Gastroesophageal sphincter (tissue), 4 donors: ENCODE data around the gene PPP6R3. TPM values are rescaled to one million over a fixed set of nuclear protein-coding genes. Genes with fewer than 3 reads are reported as not detected.
A peak's percentile ranks its signal among the peaks of the same experiment; 100 is the strongest.

ENCODE experiments used
- ATAC-seq: fragments of 150-250 bp; one replicate; pipeline ENCODE4 v1.9.1; 2016; ENCODE audit warnings: mild to moderate bottlenecking, moderate library complexity
- H3K27ac ChIP-seq, 4 donors: fragments of 200-600 bp; sonication (generic) in 3 of 4; 1 replicate in 3 of 4; 2 replicates in 1 of 4; pipeline ENCODE4 v1.5.1; 2016 to 2019
- H3K27me3 ChIP-seq: fragments of 200-600 bp; sonication (generic); one replicate; pipeline ENCODE4 v1.5.1; 2019
- H3K36me3 ChIP-seq, 2 donors: fragments of 200-600 bp; sonication (generic); one replicate each; pipeline ENCODE4 v1.5.1; 2019; ENCODE audit warnings: control low read depth in 1 of 2
- H3K4me1 ChIP-seq, 3 donors: fragments of 200-600 bp; sonication (generic); 1 replicate in 2 of 3; 2 replicates in 1 of 3; pipeline ENCODE4 v1.5.1; 2016 to 2019; ENCODE audit warnings: control low read depth in 2 of 3
- H3K4me3 ChIP-seq, 2 donors: fragments of 200-600 bp; sonication (generic); one replicate each; pipeline ENCODE4 v1.5.1; 2019; ENCODE audit warnings: mild to moderate bottlenecking in 1 of 2, moderate library complexity in 1 of 2
- H3K9me3 ChIP-seq, 3 donors: fragments of 200-600 bp; sonication (generic); one replicate each; pipeline ENCODE4 v1.5.1; 2017 to 2019; ENCODE audit warnings: control low read depth in 2 of 3
- EP300 ChIP-seq: sonication (generic); formaldehyde crosslinking; IDR thresholded peaks from one replicate; pipeline ENCODE4 v1.6.1; 2017; ENCODE audit warnings: antibody characterized with exemption, mild to moderate bottlenecking
- POLR2A ChIP-seq, 2 donors: fragments of 450-650 bp; IDR thresholded peaks; one replicate each; pipeline ENCODE4 v1.6.1; 2017; ENCODE audit warnings: antibody characterized with exemption in 2 of 2, mild to moderate bottlenecking in 2 of 2, moderate library complexity in 1 of 2
- POLR2AphosphoS5 ChIP-seq: sonication (generic); formaldehyde crosslinking; IDR thresholded peaks from one replicate; pipeline ENCODE4 v1.6.1; 2017; ENCODE audit warnings: antibody characterized with exemption
- WGBS, 2 donors: methylation state at CpG; one replicate each; pipeline ENCODE4 v1.1.5; 2018; ENCODE audit warnings: low coverage in 1 of 2; 5-methylcytosine and 5-hydroxymethylcytosine counted together
- total RNA-seq, 4 donors: library from RNA; depleted of rRNA; stranded (reverse); fragments of >200 nt; gene quantifications; one replicate each; pipeline ENCODE4 v1.1.0, GENCODE V29; 2016
- TF ChIP-seq, protein P1 (sequence below), 4 experiments: fragments of 200-600 bp in 2 of 4; fragments of 450-650 bp in 2 of 4; sonication (generic) in 1 of 4; IDR thresholded peaks; one replicate each; pipeline ENCODE4 v1.5.1; 2017 to 2019; ENCODE audit warnings: antibody characterized with exemption in 4 of 4, mild to moderate bottlenecking in 2 of 4, moderate library complexity in 2 of 4

The PPP6R3 gene
- total RNA-seq, 4 donors from 2014 or later, result 128 to 164 (median 144) TPM

DNA sequence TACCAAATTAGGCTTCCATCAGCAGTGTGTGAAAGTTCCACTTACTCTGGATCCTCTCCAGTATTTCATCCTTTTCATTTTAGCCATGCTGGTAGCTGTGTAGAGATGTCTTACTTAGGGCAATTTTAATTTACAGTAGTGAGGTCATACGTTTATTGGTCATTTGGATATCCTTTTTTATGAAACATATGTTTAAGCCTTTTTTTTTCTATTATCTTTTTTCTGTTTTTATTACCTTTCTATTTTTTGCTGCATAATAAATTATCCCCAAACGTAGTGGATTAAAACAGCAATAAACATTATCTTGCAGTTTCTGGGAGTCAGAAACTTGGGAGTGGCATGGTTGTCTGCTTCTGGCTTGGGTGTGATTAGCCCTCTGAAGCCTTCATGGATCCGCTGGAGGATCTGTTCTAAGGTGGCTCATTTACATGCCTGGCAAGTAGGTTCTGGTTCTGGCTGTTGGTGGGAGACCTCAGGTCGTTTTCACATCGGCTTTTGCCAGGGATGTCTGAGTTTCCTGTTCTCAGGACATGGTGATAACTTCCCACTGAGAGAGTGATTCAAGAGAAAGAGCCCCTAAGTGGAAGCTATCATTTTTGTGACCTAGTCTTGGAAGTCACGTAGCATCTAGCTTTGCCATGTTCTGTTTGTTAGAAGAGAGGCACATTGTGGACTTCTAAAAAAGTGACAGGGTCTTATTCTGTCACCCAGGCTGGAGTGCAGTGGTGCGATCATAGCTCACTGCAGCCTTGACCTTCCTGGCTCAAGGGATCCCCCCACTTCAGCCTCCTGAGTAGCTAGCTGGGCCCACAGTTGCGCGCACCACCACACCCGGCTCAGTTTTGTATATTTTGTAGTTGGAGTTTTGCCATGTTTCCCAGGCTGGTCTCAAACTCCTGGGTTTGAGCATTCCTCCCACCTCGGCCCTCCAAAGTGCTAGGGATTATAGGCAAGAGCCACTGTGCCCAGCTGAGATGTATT is 38.6 kb downstream of the PPP6R3 start:
- Histone ChIP-seq H3K27ac (no peak overlapping the region), H3K27me3 (no peaks in the 10 kb centered on the region), H3K4me3 (no peak overlapping the region), H3K9me3 (no peaks in the 10 kb centered on the region), H3K36me3 (no peaks in the 10 kb centered on the region), H3K4me1 (peaks cover 31 to 87% (median 32%) of the 10 kb centered on the region in 3 donors)
- WGBS, 2 donors, result 28% methylated on average over 5 to 6 of the region's 11 CpGs
- ATAC-seq, result no peak
- no peak for TF ChIP-seq POLR2A (IDR thresholded peaks at IDR 0.05)
- no peak for TF ChIP-seq EP300
- TF ChIP-seq POLR2AphosphoS5, result no peak
- TF ChIP-seq, protein P1, sequence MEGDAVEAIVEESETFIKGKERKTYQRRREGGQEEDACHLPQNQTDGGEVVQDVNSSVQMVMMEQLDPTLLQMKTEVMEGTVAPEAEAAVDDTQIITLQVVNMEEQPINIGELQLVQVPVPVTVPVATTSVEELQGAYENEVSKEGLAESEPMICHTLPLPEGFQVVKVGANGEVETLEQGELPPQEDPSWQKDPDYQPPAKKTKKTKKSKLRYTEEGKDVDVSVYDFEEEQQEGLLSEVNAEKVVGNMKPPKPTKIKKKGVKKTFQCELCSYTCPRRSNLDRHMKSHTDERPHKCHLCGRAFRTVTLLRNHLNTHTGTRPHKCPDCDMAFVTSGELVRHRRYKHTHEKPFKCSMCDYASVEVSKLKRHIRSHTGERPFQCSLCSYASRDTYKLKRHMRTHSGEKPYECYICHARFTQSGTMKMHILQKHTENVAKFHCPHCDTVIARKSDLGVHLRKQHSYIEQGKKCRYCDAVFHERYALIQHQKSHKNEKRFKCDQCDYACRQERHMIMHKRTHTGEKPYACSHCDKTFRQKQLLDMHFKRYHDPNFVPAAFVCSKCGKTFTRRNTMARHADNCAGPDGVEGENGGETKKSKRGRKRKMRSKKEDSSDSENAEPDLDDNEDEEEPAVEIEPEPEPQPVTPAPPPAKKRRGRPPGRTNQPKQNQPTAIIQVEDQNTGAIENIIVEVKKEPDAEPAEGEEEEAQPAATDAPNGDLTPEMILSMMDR (IDR thresholded peaks at IDR 0.05), result no peak

DNA sequence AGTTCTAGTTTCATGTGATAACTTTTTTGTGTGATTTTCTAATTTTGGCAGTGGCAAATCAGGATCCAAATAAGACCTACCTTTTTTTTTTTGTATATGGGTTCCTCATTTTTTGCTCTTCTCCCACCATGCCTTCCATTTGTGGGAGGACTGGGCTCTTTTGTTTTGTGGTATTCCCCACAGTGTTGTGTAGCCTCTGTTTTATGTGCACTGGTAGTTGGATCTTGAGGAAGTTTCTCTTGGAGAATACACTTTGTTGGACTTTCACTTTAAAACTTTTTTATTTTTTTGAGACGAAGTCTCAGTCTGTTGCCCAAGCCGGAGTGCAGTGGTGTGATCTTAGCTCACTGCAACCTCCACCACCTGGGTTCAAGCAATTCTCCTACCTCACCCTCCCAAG is 39.7 kb downstream of the PPP6R3 start:
- no CpG with 5 or more reads among the region's 2 CpGs for WGBS, 2 donors
- H3K4me1 ChIP-seq, result peaks cover 34 to 91% (median 40%) of the 10 kb centered on the region in 3 donors

DNA sequence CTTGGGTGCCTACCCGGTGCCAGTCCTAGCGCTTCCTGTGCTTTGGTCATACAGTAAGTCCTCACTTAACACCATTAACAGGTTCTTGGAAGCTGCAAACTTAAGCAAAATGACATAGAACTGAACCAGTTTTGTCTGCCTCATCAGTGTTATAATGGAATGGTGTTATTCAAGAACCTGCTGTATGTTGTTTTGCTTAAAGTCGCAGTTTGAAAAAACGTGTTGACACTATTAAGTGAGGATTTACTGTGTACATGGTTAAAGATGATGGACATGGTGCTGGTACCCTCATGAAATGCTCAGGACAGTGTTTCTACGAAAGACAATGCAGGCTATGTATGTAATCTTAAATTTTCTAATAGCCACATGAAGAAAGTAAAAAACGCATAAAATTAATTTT is 41.3 kb downstream of the PPP6R3 start:
- Histone ChIP-seq H3K4me3 (no peak overlapping the region), H3K9me3 (no peaks in the 10 kb centered on the region), H3K27me3 (no peaks in the 10 kb centered on the region), H3K4me1 (peaks cover 39 to 95% (median 41%) of the 10 kb centered on the region in 3 donors), H3K27ac (no peak overlapping the region), H3K36me3 (no peaks in the 10 kb centered on the region)
- WGBS, 2 donors, result 84 to 92% methylated on average over 6 of the region's 6 CpGs
- no peak for ATAC-seq
- TF ChIP-seq, protein P1 (IDR thresholded peaks at IDR 0.05), result no peak
- TF ChIP-seq POLR2AphosphoS5, result no peak
- no peak for TF ChIP-seq EP300
- no peak for TF ChIP-seq POLR2A (IDR thresholded peaks at IDR 0.05)

More for the DNA sequence above, 39.7 kb downstream of the PPP6R3 start:
- Histone ChIP-seq H3K9me3 (no peaks in the 10 kb centered on the region), H3K27ac (no peak overlapping the region), H3K4me3 (no peak overlapping the region), H3K36me3 (no peaks in the 10 kb centered on the region), H3K27me3 (no peaks in the 10 kb centered on the region)
- no peak for TF ChIP-seq POLR2AphosphoS5
- TF ChIP-seq POLR2A (IDR thresholded peaks at IDR 0.05), result no peak
- ATAC-seq, result no peak

DNA sequence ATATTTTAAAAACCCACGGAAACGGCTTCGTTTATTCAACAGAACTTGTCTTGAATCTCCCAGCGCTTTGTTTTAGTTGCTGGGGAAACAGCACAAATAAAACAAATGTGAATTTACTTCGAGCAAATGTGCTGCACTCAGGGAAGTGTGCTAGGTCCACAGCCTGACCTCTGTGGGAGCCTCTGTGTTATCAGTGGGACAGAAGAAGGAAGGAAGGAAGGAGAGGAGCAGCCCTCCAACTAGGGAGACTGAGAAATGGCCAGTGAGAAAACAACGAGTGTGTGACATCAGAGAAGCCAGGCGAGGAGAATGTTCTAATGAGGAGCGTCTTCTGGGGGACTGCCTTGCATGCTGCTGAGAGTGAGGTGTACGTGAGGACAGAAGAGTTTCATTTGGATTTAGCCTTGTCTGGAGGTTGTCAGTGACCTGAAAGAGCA is 42.7 kb downstream of the PPP6R3 start:
- TF ChIP-seq POLR2A (IDR thresholded peaks at IDR 0.05) (no peak), POLR2AphosphoS5 (no peak), EP300 (no peak)
- TF ChIP-seq, protein P1 (IDR thresholded peaks at IDR 0.05), result no peak
- Histone ChIP-seq H3K36me3 (no peaks in the 10 kb centered on the region), H3K9me3 (no peaks in the 10 kb centered on the region), H3K27ac (peak overlapping the region; percentile 43 to 73 (median 54)), H3K4me3 (no peak overlapping the region), H3K4me1 (peaks cover 36 to 98% (median 39%) of the 10 kb centered on the region in 3 donors), H3K27me3 (no peaks in the 10 kb centered on the region)
- 7% methylated on average over 8 to 9 of the region's 9 CpGs for whole genome bisulfite sequencing, 2 donors
- no peak for ATAC-seq

DNA sequence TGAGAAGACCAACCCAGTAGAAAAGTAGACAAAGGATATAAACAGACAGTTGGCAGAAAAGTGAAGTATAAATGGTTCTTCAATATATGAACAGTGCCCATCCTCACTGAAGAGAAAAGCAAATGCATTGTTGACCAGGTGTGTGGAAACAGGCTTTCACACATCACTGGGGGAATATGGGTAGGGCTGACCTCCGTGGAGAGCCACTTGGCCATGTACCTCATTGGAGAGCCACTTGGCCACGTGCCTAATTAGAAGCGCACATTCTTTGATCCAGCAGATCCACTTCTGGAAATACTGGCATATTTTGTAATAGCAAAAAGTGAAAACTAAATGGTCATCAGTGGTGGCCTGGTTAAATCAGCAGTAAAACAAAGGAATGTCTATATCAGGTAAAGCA is 43.2 kb downstream of the PPP6R3 start:
- no peak for ATAC-seq
- TF ChIP-seq POLR2A (IDR thresholded peaks at IDR 0.05) (no peak), POLR2AphosphoS5 (no peak), EP300 (no peak)
- TF ChIP-seq, protein P1 (IDR thresholded peaks at IDR 0.05), result no peak
- no peak overlapping the region for H3K4me3 ChIP-seq
- no peaks in the 10 kb centered on the region for H3K36me3 ChIP-seq
- H3K9me3 ChIP-seq, result no peaks in the 10 kb centered on the region
- peak overlapping the region in 3 of 4 donors; percentile 50 to 73 (median 57) for H3K27ac ChIP-seq
- peaks cover 31 to 98% (median 36%) of the 10 kb centered on the region in 3 donors for H3K4me1 ChIP-seq
- 29 to 38% methylated on average over 3 of the region's 3 CpGs for WGBS, 2 donors
- H3K27me3 ChIP-seq, result no peaks in the 10 kb centered on the region
